Astrocyte (in vitro differentiated cells and primary cell): ENCODE measurements around the gene OR4K2. TPM values are rescaled to one million over a fixed set of nuclear protein-coding genes. Genes with fewer than 3 reads are reported as not detected.
A peak's percentile ranks its signal among the peaks of the same experiment; 100 is the strongest.

Source experiments
- DNase-seq: peaks from one replicate; pipeline ENCODE4 v3.0.0-alpha.2; 2010; ENCODE audit warnings: low read depth
- FAIRE-seq: peaks from 2 replicates; lab custom pipeline; 2011; peaks lifted over from hg19 to GRCh38; lab: Jason Lieb, UNC
- H2AFZ ChIP-seq: 2 replicates; pipeline ENCODE4 v1.6.0; 2012; ENCODE audit warnings: low read depth, low read length, inconsistent platforms
- H3K27ac ChIP-seq: 2 replicates; pipeline ENCODE4 v1.5.1; 2011; ENCODE audit warnings: low read depth, low read length, inconsistent platforms
- H3K27me3 ChIP-seq: 2 replicates; pipeline ENCODE4 v1.6.0; 2011; ENCODE audit warnings: low read length, inconsistent platforms; ENCODE audit not compliant: insufficient read depth
- H3K36me3 ChIP-seq: 2 replicates; pipeline ENCODE4 v1.5.1; 2011; ENCODE audit warnings: low read length, inconsistent platforms; ENCODE audit not compliant: insufficient read depth
- H3K4me1 ChIP-seq: 2 replicates; pipeline ENCODE4 v1.5.1; 2011; ENCODE audit warnings: low read length, inconsistent platforms; ENCODE audit not compliant: insufficient read depth
- H3K4me2 ChIP-seq: 2 replicates; pipeline ENCODE4 v1.6.0; 2012; ENCODE audit warnings: low read length, inconsistent platforms
- H3K4me3 ChIP-seq: 2 replicates; pipeline ENCODE4 v1.5.1; 2011; ENCODE audit warnings: low read depth, mild to moderate bottlenecking, low read length, inconsistent platforms; ENCODE audit not compliant: insufficient read depth
- H3K79me2 ChIP-seq: 2 replicates; pipeline ENCODE4 v1.6.0; 2012; ENCODE audit warnings: mild to moderate bottlenecking, low read length, inconsistent platforms; ENCODE audit not compliant: insufficient read depth
- H3K9ac ChIP-seq: 2 replicates; pipeline ENCODE4 v1.6.0; 2012; ENCODE audit warnings: mild to moderate bottlenecking, low read length, inconsistent platforms
- H3K9me3 ChIP-seq: 2 replicates; pipeline ENCODE4 v1.5.1; 2012; ENCODE audit warnings: low read depth, mild to moderate bottlenecking, low read length, inconsistent platforms; ENCODE audit not compliant: insufficient read depth
- H4K20me1 ChIP-seq: 2 replicates; pipeline ENCODE4 v1.6.0; 2012; ENCODE audit warnings: low read length, inconsistent platforms; ENCODE audit not compliant: insufficient read depth
- H3K27ac Mint-ChIP-seq: one replicate; pipeline ENCODE4 v1.8.0; 2021; ENCODE audit warnings: mild to moderate bottlenecking, mixed read lengths; ENCODE audit not compliant: unreplicated experiment
- H3K27me3 Mint-ChIP-seq: one replicate; pipeline ENCODE4 v1.8.0; 2021; ENCODE audit warnings: low read depth, mixed read lengths; ENCODE audit not compliant: unreplicated experiment
- H3K36me3 Mint-ChIP-seq: one replicate; pipeline ENCODE4 v1.8.0; 2021; ENCODE audit warnings: low read depth, mixed read lengths; ENCODE audit not compliant: unreplicated experiment
- H3K4me1 Mint-ChIP-seq: one replicate; pipeline ENCODE4 v1.8.0; 2021; ENCODE audit warnings: low read depth, mixed read lengths; ENCODE audit not compliant: unreplicated experiment
- H3K4me3 Mint-ChIP-seq: one replicate; pipeline ENCODE4 v1.8.0; 2021; ENCODE audit warnings: mild to moderate bottlenecking, moderate library complexity, mixed read lengths; ENCODE audit not compliant: unreplicated experiment
- H3K9me3 Mint-ChIP-seq: one replicate; pipeline ENCODE4 v1.8.0; 2021; ENCODE audit warnings: mild to moderate bottlenecking, mixed read lengths; ENCODE audit not compliant: unreplicated experiment
- CTCF ChIP-seq: IDR thresholded peaks from 2 replicates; pipeline ENCODE4 v1.5.1; 2011; ENCODE audit warnings: low read depth, mild to moderate bottlenecking, inconsistent platforms, low read length, moderate library complexity; ENCODE audit not compliant: insufficient read depth
- EZH2 ChIP-seq: IDR thresholded peaks from 2 replicates; pipeline ENCODE4 v1.6.1; 2012; ENCODE audit warnings: mild to moderate bottlenecking, low read length, inconsistent platforms; ENCODE audit not compliant: insufficient read depth
- total RNA-seq: library from RNA; stranded (reverse); gene quantifications from 2 replicates; pipeline ENCODE4 v1.2.1, GENCODE V29; 2021

The OR4K2 gene
- total RNA-seq, 1 donor from 2014 or later, result not detected

GRCh38 chr14:19918553-19919264 is 43.8 kb downstream of the OR4K2 start:
- no peaks in the 10 kb centered on the region for H3K79me2 ChIP-seq
- Mint-ChIP-seq H3K27me3 (no peaks in the 10 kb centered on the region), H3K4me3 (no peak overlapping the region), H3K27ac (no peak overlapping the region), H3K9me3 (no peaks in the 10 kb centered on the region), H3K4me1 (no peaks in the 10 kb centered on the region), H3K36me3 (no peaks in the 10 kb centered on the region)
- H4K20me1 ChIP-seq, result no peaks in the 10 kb centered on the region
- no peak for DNase-seq
- no peak overlapping the region for H3K27ac ChIP-seq
- no peak for TF ChIP-seq EZH2
- TF ChIP-seq CTCF, result no peak
- H3K9ac ChIP-seq, result no peak overlapping the region
- no peaks in the 10 kb centered on the region for H3K4me1 ChIP-seq
- no peaks in the 10 kb centered on the region for H3K36me3 ChIP-seq
- no peak for FAIRE-seq
- H3K9me3 ChIP-seq, result peaks cover 10% of the 10 kb centered on the region
- no peak overlapping the region for H2AFZ ChIP-seq
- no peaks in the 10 kb centered on the region for H3K27me3 ChIP-seq
- no peak overlapping the region for H3K4me3 ChIP-seq
- H3K4me2 ChIP-seq, result no peak overlapping the region

GRCh38 chr14:19920021-19920657 is 45.2 kb downstream of the OR4K2 start, which contains the start of gene OR4K5:
TSS of gene OR4K5 (plus strand) at chr14:19920607. CDS start at chr14:19920607, 0 bp downstream.
- no peak within 1 kb of the TSS for H3K27ac Mint-ChIP-seq
- H3K27me3 Mint-ChIP-seq, result no peaks in the 10 kb centered on the region
- TF ChIP-seq CTCF (no peak), EZH2 (no peak)
- Histone ChIP-seq H3K4me2 (no peak within 1 kb of the TSS), H3K36me3 (no peaks in the 10 kb centered on the region), H3K9ac (no peak within 1 kb of the TSS), H3K79me2 (no peaks in the 10 kb centered on the region), H3K4me3 (no peak within 1 kb of the TSS), H3K27ac (no peak within 1 kb of the TSS), H4K20me1 (no peaks in the 10 kb centered on the region), H3K9me3 (peaks cover 10% of the 10 kb centered on the region), H3K4me1 (no peaks in the 10 kb centered on the region), H2AFZ (no peak within 1 kb of the TSS), H3K27me3 (no peaks in the 10 kb centered on the region)
- no peaks in the 10 kb centered on the region for H3K36me3 Mint-ChIP-seq
- no peak within 1 kb of the TSS for H3K4me3 Mint-ChIP-seq
- H3K9me3 Mint-ChIP-seq, result no peaks in the 10 kb centered on the region
- FAIRE-seq (peak; percentile 29), DNase-seq (no peak)
- no peaks in the 10 kb centered on the region for H3K4me1 Mint-ChIP-seq

- no peak for TF ChIP-seq EZH2
- TF ChIP-seq CTCF, result no peak
- no peaks in the 10 kb centered on the region for H3K36me3 Mint-ChIP-seq
- Histone ChIP-seq H3K9me3 (peaks cover 8% of the 10 kb centered on the region), H3K4me1 (no peaks in the 10 kb centered on the region), H3K79me2 (no peaks in the 10 kb centered on the region), H3K9ac (no peak within 1 kb of the TSS), H2AFZ (no peak within 1 kb of the TSS), H3K4me3 (no peak within 1 kb of the TSS), H3K36me3 (no peaks in the 10 kb centered on the region), H3K4me2 (no peak within 1 kb of the TSS), H3K27me3 (no peaks in the 10 kb centered on the region), H4K20me1 (no peaks in the 10 kb centered on the region), H3K27ac (no peak within 1 kb of the TSS)
- no peaks in the 10 kb centered on the region for H3K4me1 Mint-ChIP-seq
- DNase-seq (no peak), FAIRE-seq (no peak)
- no peaks in the 10 kb centered on the region for H3K9me3 Mint-ChIP-seq
- H3K27me3 Mint-ChIP-seq, result no peaks in the 10 kb centered on the region
- no peak within 1 kb of the TSS for H3K27ac Mint-ChIP-seq
- no peak within 1 kb of the TSS for H3K4me3 Mint-ChIP-seq
These were observed 55.7 kb downstream of the OR4K2 start, which contains the start of gene OR4K1 for GRCh38 chr14:19930617-19931016. TSS of gene OR4K1 (plus strand) at chr14:19930917. CDS start at chr14:19935667, 4,750 bp downstream.
